Measurements from ENCODE around the gene PRPF19.

Gene PRPF19

DNA sequence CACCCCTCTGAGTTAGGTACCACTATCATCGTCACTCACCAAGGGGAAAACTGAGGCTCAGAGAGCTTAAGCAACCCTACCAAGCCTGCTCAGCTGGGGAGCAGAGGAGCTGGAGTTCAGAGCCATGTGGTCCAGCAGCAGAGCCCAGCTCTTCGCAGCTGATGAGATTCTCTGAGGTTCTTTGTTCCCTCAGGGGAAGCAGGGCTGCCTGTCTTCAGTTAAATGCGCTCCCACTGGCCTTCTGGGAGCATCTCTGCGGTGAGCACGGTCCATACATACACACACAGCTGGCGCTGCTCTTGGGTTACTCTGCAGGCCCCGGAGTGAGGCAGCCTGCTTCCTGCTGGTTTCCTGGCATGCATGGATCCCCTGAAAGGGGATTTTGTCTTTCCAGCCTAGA, 45.4 kb downstream of the PRPF19 start:
- DNase-seq (ENCODE audit: low read depth in 2 of 2, low spot score in 1 of 2), result no peak

DNA sequence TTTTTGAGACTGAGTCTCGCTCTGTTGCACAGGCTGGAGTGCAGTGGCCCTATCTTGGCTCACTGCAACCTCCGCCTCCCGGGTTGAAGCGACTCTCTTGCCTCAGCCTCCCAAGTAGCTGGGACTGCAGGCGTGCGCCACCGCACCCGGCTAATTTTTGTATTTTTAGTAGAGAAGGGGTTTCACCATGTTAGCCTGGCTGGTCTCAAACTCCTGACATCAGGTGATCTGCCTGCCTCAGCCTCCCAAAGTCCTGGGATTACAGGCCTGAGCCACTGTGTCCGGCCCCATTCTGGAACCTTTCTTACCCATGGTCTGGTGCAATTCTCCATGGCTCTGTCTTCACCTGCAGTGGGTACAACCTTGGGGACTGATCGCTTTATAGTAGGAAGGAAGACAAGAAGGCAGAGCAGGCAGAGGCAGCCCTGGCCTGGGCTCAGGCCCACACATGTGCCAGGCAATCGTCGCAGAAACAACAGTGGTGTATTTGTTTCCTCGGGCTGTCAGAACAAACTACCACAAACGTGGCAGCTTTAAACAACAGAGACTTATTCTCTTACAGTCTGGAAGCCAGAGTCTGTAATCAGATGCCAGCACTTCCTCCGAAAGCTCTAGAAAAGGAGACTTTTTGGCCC, 46.7 kb downstream of the PRPF19 start:
- no peak for DNase-seq (ENCODE audit: low read depth in 2 of 2, low spot score in 1 of 2)

DNA sequence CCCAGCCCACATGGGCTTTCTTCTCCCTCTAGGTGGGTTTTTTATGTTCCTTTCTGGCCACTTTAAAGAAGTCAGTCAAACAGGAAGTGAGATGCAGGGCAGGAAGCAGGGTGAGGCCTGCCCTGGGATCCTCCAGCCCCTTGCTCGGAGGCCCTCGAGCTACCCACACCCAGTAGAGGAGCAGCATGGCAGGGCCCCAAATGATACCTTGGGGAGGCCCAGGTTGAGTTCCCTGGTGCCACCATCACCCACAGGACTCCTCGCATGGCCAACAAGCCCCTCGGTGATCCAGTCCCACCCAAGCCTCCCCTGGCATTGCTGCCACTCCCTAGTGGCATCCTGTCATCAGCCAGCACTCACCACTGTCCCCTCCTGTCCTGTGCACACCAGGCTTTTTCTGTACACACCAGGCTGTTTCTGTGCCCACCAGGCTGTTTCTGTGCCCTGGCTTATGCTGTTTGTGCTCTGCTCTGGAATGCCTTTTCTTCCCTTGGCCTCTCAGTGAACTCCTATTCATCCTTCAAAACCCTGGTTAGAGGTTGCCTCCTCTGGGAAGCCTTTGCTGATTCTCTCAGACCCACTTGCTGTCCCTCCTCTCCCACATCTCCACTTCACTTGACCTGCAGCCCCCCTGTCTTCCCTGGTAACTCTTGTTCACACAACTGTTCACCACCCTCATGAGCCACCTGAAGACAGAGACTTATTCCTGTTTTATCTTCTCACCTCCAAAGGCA, 47.5 kb downstream of the PRPF19 start:
- no peak for DNase-seq (ENCODE audit: low read depth in 2 of 2, low spot score in 1 of 2)

DNA sequence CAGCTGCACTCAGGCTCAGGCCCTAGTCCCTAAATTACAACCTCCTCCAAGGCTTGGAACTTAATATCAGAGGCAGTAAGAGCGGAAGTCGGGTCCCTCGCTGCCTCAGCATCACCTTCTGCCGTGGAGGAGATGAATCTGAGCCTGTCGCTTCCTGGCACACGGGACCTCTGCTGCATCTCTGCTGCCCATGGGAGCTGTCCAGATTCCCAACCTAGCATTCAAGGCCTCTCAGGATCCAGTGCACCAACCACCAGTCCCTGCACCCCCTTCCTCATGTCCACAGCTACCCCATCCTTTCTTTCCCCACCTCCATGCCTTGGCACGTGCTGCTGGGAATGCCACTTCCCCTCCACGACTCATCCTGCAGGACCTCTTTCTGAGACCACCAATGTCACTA, 48.1 kb downstream of the PRPF19 start:
- no peak for DNase-seq (ENCODE audit: low read depth in 2 of 2, low spot score in 1 of 2)

DNA sequence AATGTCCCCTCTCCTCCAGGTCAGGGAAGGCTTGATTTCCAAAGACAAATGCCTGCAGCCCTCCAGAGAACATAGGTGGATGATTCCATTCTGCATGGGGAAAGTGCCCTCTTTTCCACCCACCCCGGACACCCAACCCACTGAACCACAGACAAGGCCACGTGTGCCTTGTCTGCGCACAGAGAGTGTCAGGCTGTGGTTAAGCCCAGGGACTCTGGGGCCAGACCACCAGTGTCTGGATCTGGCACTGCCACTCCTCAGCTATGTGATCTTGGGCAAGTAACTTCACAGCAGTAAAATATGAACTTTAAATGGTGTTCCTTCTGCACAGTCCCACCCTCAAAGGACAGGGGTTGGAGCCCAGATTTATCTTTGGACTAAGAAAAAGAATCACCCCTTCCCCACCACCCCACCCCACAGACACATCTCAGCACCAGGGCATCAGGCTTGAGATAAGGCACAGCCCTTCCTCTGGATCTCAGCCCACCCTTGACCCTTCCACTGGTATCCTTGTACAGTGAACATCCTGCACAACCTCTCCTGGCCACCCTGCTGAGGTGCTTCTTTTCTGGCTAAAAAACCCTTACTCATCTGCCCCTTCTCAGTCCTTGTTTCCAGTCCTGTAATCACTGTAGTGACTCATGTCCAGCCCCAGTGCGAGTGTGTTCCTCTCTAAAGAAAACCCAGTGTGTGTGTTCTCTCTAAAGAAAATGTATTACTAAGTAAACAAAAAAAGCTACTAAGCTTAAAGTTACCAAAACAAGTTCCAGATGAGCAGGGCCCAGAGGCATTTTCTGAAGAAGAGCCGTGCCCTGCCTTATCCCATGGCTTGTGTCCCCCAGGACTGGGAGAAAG, 48.8 kb downstream of the PRPF19 start:
- DNase-seq (ENCODE audit: low read depth in 2 of 2, low spot score in 1 of 2), result no peak

DNA sequence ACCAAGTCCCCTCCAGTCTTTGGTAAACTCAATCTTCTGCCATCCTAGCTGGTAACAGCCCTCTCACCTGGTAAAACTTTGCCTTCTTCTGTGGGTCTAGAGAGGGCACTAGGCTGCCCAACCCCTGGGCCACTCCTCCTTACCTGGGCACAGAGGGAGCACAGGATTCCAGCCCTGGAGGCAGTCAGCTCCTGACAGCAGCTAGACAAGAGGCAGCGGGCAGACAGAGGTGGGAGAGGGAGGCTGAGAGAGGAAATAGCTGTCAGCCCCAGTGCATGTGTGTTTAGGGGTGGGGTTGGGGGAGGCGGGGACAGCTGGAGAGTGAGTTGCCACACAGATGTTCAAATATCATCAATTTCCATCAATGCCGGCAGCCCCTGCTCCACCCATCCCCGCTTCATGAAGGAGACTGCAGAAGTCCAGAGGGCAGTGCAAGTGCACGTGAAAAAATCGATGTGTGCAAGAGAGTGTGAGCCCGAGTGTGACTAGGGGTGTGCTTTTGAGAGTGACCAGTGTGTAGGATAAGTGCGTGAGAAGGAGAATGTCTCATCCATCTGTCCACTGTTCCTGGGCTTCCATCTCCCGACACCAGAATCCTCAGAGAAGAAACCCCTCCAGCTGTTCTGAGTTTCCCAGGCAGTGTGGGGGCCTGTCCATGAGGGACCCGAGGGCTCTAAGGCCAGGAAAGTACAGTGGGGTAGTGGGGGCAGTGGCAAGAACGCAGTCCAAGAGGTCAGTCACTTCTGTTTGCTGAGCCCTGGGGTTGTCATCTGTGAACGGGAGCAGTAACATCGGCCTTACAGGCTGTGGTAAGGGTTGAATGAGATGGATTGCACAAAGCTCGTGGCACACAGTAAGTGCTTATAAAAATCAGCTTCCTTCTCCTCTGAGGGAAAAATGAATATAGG, 50.4 kb downstream of the PRPF19 start, which contains the start of gene PTGDR2:
Gene PTGDR2 (minus strand): TSS at position 225 of the 908 bp plus-strand sequence. CDS start 2,228 bp downstream, outside the sequence.
- no peak for DNase-seq (ENCODE audit: low read depth in 2 of 2, low spot score in 1 of 2)

DNA sequence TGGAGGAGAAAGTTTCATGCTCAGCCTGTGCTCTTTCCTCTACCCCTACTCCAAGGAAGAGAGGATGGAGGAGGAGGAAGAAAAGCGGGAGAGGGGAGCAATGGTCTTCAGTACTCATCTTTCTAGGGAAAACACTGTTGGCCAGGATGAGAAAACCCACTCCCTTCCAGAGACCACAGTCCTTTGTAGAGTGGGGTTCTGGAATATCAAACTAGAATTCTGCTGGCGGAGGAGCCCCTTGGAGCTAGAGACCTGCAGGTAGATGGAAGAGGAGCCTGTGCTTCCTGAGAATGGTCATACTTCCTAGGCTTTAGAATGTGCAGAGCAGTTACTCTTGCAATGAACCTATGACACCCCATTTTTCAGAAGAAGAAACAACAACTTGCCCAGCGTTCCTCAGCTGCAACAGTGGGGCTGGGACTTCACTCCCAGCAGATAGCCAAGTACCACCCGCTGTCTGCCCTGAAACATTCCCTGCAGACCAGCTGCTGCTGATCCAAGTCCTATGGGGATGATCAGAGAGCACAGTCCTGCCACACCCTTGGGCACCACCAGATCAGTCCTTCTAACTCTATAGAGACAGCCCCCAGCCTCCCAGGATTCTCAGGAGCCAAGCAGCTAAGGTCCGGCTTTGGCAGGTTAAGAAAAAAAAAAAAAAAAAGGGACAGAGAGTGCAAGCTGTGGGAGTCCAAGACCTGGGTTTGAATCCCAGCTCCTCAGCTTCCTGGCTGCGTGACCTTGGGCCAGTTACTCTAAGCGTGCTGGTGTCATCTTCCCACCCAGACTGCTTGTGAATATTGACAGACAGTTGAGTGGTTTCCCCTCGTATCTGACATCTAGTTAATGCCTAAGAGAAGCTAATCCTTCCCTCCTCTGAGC, 51.3 kb downstream of the PRPF19 start:
- no peak for DNase-seq (ENCODE audit: low read depth in 2 of 2, low spot score in 1 of 2)

DNA sequence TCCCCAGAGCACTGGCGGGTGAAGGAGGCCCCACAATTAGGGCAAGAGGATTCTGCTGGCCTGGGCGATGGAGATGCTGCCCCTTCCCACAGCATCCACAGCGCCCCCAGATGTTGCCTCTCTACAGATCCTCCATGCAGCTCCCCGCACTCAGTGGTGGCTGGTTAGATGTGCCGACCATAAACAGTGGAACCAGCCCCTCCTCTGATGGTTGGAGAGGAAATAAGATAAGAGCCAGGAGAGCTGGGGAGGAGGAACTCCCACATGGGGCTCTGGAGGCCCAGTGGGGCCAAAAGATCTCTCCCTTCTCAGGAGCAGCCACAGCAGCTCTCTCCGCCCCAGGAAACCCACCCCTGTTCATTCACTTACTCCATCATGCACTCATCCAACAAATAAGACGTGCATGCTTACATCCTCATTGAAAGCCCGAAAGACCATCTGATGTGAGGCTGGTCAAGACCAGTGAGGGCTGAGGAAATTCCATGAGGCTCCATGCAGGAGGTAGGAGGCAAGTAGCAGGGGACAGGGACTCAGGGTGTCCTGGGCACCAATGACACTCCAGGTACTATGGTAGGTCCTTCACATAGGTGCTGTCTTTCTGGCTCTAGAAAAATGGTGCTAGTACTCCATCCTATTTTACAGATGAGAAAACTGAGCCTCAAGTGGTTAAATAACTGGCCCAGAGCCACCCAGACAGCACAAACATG, 52.1 kb downstream of the PRPF19 start:
- no peak for DNase-seq (ENCODE audit: low read depth in 2 of 2, low spot score in 1 of 2)

DNA sequence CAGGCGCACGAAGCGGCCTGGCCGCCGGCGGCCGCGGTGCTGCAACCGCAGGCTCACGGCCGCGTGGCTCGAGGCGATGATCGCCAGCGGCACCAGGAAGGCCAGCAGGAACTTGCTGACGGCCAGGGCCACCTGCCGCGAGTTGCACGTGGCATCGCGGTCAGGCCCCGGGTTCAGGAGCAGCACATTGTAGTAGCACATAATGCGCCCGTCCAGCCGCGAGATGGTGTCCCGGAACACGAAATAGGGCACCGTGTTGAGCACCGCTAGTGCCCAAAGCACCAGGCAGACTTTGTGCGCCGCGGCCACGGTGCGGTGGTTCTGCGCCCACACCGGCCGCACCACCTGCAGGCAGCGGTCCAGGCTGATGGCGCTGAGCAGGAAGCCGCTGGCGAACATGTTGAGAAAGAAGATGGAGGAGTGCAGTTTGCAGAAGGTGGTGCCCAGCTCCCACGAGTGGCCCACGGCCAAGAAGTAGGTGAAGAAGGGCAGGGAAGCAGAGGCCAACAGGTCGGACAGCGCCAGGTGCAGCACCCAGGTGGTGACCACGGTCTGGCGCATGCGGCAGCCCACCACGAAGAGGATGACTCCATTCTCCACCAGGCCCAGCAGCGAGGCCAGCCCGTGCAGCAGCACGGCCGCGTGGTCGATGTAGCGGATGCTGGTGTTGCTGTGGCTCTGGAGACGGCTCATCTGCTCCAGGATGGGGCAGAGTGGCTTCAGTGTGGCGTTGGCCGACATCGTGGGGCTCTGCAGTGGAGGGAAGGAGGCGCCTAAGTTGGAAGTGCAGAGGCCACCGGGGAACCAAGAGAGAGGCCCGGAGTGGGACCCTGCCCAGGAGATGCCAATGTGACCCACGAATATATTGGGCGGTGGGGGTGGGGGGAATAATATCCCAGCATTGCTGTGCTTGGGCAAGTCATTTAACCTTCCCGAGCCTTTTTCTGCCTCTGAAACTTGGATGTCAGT, 53.1 kb downstream of the PRPF19 start:
- no peak for DNase-seq (ENCODE audit: low read depth in 2 of 2, low spot score in 1 of 2)

DNA sequence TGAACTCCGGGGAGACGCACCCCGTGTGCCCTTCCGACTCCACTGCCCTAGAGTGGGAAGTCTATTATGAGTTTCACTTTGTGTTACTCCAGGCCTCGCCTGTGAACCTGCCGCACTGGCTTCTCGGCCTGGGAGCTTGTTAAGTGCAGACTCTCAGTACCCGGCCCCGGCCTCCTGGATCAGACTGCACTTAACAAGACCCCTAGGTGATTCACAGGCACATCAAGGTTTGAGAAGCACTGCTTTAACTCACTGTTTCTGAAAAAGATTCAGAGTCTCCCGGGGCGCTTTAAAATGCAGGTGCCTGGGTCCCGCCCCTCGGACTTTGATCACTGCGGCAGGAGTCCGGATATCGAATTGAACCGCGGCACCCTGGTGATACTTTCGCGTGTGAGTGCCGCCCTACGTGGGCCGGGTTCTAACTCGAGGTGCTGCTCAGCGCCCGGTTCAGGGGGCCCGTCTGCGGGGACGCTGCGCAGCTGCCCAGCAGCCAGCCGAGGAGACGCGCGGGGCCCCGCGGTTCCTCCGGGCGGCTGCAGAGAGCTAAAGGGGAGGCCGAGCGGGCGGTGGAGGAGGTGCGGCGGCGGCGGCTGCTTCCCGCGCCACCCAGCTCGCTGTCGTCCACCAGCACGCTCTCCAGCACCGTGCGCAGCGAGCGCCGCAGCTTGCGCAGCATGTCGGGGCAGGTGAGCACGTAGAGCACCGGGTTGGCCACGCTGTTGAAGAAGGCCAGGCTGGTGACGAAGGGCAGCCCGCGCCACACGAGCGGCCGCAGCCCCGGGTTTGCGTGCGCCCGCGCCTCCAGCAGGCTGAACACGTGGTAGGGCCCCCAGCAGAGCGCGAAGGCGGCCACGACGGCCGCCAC, 54.0 kb downstream of the PRPF19 start:
- DNase-seq (ENCODE audit: low read depth in 2 of 2, low spot score in 1 of 2), result no peak

DNA sequence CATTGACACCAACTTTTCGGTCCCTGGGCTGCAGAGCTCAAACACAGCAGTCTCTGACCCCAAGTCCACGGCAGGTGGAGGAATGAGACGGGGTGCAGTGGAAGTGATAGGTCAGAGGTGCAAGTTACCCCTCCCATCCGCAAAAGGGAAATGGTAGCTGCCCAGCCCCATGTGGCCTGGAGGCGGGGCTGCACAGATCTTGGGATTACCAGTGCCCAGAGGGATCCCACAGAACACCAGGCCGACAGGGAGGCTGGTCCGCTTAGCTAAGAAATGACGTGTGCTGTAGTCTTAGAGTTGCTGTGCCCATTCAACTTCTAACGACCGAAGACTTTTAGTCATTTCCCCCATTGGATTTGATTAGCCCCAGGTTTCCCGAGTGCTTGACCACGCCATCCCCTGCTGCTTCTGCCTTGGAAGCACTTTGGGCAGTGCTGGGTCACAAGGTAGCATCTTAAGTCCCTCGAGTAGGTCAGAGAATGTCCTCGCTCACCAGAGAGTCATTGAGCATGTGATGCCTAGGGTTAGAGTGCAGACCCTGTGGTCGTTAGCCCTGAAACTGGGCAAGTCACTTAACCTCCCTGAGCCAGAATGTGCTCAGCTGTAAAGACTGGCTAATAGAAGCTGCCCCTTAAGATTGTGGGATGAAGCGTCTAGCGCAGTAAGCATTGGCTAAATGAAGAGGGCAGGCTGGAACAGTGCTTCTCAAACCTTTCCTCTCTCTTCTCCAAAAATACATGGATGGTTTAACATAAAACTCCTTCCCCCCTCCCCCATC, 54.9 kb downstream of the PRPF19 start:
- DNase-seq (ENCODE audit: low read depth in 2 of 2, low spot score in 1 of 2), result no peak

DNA sequence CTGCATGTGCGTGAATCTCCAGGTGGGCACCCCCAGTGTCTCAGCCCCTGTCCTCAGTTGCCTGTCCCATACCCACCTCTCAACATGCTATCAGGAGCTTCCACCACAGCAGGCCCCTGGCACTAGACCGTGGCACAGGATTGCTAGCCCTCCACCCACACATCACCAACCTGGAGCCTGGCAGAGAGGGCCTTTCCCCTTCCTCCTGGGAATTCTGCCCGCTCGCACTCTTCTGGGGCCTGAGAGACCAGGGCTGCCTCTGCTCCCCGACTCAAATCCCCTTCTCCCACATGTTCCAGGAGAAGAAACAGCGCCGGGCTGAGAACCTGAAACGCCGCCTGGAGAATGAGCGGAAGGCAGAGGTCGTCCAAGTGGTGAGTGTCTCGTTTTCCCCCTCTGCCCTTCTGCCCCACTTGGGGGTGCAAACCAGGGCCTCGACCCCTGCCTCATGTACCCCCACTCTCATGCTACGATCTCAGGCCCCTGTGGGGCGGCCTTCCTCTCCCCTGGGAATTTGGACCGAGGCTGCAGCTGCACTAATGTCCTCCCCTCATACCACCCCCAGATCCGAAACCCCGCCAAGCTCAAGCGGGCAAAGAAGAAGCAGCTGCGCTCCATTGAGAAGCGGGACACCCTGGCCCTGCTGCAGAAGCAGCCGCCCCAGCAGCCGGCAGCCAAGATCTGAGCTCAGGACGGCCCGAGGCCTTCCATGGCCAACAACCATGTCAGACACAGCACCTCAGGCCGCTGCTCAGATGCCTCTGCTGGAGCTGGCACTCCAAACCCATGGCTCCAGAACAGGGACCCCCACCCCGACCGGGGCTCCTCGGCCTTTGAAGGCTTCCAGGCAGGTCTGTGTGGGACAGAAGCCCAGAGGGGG, 56.5 kb downstream of the PRPF19 start:
- no peak for DNase-seq (ENCODE audit: low read depth in 2 of 2, low spot score in 1 of 2)

DNA sequence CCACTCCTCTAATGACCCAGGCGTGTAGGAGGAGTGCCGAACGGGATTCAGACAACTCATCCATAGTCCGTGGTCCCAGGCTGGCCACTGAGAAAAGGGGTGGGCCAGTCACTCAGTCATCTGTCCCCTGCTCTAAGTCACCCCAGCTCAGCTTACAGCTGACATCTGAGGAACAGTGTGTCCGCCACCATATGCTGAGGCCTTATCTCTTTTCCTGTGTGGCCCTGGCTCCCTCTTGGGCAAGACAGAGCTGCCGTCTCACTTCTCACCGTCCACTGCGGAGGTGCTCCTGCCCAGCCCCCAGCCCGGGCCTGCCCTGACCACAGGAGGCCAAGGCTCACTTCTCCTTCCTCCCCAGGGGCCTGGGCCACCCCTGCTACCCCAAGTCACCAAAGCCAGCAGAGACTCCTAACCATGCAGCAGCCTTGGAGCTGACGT, 57.7 kb downstream of the PRPF19 start:
- DNase-seq (ENCODE audit: low read depth in 2 of 2, low spot score in 1 of 2), result no peak

DNA sequence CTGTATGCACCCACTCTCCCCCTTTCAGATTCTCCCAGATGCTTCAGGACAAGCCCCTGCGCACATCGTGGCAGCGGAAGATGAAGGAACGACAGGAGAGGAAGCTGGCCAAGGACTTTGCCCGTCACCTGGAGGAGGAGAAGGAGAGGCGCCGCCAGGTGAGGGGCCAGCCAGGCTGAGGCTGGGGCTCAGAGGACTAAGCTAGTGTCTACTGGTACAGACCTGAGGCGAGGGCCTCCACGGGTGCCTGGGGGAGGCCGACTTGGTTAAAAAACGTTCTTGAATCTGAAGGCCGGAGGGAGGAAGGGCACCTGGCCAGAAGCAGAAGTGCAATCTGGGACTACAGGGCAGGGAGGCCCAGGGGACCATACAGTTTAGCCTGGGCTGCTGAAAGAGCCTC, 58.5 kb downstream of the PRPF19 start:
- no peak for DNase-seq (ENCODE audit: low read depth in 2 of 2, low spot score in 1 of 2)

DNA sequence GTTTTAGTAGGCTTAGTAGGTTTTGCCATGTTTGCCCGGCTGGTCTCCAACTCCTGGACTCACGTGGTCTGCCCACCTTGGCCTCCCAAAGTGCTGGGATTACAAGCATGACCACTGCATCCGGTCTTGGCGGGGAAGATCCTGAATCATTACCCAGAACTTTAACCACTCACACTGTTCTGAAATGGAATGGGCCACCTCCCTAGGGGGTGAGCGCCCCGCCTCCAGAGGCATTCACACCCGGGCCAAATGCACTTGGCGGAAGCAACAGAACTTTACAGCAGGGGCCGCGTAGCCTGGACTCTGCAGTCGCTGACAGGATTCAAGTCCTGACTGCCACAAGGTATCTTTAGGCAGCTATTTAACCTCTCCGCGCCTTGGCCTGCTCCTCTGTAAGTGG, 59.1 kb downstream of the PRPF19 start:
- no peak for DNase-seq (ENCODE audit: low read depth in 2 of 2, low spot score in 1 of 2)
